GM18517 (cell line): Measurements from ENCODE around the gene ASAP3.

ENCODE experiments used
- ATAC-seq: cut with Tn5 transposase; IDR thresholded peaks from one replicate; pipeline ENCODE4 v1.9.1; 2021; ENCODE audit warnings: mild to moderate bottlenecking, moderate library complexity; ENCODE audit not compliant: unreplicated experiment

Gene ASAP3

GRCh38 chr1:23424293-23425192 is 59.4 kb downstream of the ASAP3 start, which contains the start of gene TCEA3:
TCEA3 (minus strand) TSS chr1:23424748; CDS start chr1:23424633, 115 bp downstream.
- no peak for ATAC-seq

GRCh38 chr1:23423415-23424292 is 60.3 kb downstream of the ASAP3 start:
- no peak for ATAC-seq

- ATAC-seq = no peak
Observed at GRCh38 chr1:23422941-23423340, 61.0 kb downstream of the ASAP3 start.

- ATAC-seq = no peak
Observed at GRCh38 chr1:23422241-23422877, 61.6 kb downstream of the ASAP3 start.

GRCh38 chr1:23421753-23422240 is 62.2 kb downstream of the ASAP3 start:
- no peak for ATAC-seq

GRCh38 chr1:23421343-23421742 is 62.6 kb downstream of the ASAP3 start:
- ATAC-seq = no peak

GRCh38 chr1:23420778-23421177 is 63.2 kb downstream of the ASAP3 start:
- ATAC-seq = no peak

GRCh38 chr1:23419180-23419579 is 64.8 kb downstream of the ASAP3 start:
- no peak for ATAC-seq

GRCh38 chr1:23417570-23417969 is 66.4 kb downstream of the ASAP3 start:
- no peak for ATAC-seq

- no peak for ATAC-seq
Observed at GRCh38 chr1:23416964-23417363, 67.0 kb downstream of the ASAP3 start.

GRCh38 chr1:23408797-23409290 is 75.1 kb downstream of the ASAP3 start:
- ATAC-seq = no peak

- no peak for ATAC-seq
Observed at GRCh38 chr1:23407016-23407630, 76.9 kb downstream of the ASAP3 start.

GRCh38 chr1:23405946-23406345 is 78.0 kb downstream of the ASAP3 start:
- ATAC-seq = no peak

GRCh38 chr1:23403735-23404486 is 80.1 kb downstream of the ASAP3 start:
- no peak for ATAC-seq

GRCh38 chr1:23403355-23403734 is 80.6 kb downstream of the ASAP3 start:
- no peak for ATAC-seq

- no peak for ATAC-seq
Observed at GRCh38 chr1:23403038-23403336, 81.0 kb downstream of the ASAP3 start.

- ATAC-seq = no peak
Observed at GRCh38 chr1:23402286-23403037, 81.5 kb downstream of the ASAP3 start.

- ATAC-seq = no peak
Observed at GRCh38 chr1:23401313-23401712, 82.7 kb downstream of the ASAP3 start.
